IMR-90 (cell line): Measurements from ENCODE around the gene ZNF669.

Experiments used
- BHLHE40 ChIP-seq: fragments of 150-350 bp; IDR thresholded peaks from 2 replicates; pipeline ENCODE4 v1.6.1; 2016; ENCODE audit warnings: mild to moderate bottlenecking, low read depth, low read length
- CHD1 ChIP-seq: IDR thresholded peaks from 2 replicates; pipeline ENCODE4 v1.6.1; 2012; ENCODE audit warnings: low read depth, low read length, improper control_type of control experiment
- MAFK ChIP-seq: IDR thresholded peaks from 2 replicates; pipeline ENCODE4 v1.6.1; 2012; ENCODE audit warnings: low read depth, low read length, improper control_type of control experiment
- POLR2A ChIP-seq: IDR thresholded peaks from 2 replicates; pipeline ENCODE4 v1.6.1; 2012; ENCODE audit warnings: mild to moderate bottlenecking, low read depth, low read length
- SMC3 ChIP-seq: fragments of 150-350 bp; IDR thresholded peaks from 2 replicates; pipeline ENCODE4 v1.6.1; 2016; ENCODE audit warnings: low read depth, mild to moderate bottlenecking, antibody characterized with exemption, low read length, moderate library complexity
- TF ChIP-seq, protein P1 (sequence below): conservative IDR thresholded peaks from 2 replicates; pipeline ENCODE4 v1.5.1; 2012; ENCODE audit warnings: mild to moderate bottlenecking, low read depth, low read length, improper control_type of control experiment

GRCh38 chr1:247112479-247112781 is 8.3 kb upstream of the ZNF669 start:
- TF ChIP-seq, protein P1, sequence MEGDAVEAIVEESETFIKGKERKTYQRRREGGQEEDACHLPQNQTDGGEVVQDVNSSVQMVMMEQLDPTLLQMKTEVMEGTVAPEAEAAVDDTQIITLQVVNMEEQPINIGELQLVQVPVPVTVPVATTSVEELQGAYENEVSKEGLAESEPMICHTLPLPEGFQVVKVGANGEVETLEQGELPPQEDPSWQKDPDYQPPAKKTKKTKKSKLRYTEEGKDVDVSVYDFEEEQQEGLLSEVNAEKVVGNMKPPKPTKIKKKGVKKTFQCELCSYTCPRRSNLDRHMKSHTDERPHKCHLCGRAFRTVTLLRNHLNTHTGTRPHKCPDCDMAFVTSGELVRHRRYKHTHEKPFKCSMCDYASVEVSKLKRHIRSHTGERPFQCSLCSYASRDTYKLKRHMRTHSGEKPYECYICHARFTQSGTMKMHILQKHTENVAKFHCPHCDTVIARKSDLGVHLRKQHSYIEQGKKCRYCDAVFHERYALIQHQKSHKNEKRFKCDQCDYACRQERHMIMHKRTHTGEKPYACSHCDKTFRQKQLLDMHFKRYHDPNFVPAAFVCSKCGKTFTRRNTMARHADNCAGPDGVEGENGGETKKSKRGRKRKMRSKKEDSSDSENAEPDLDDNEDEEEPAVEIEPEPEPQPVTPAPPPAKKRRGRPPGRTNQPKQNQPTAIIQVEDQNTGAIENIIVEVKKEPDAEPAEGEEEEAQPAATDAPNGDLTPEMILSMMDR: no peak
- no peak for TF ChIP-seq CHD1
- TF ChIP-seq MAFK: no peak
- TF ChIP-seq POLR2A: no peak
- no peak for TF ChIP-seq BHLHE40
- TF ChIP-seq SMC3: no peak
